Activated CD8-positive, alpha-beta memory T cell treated with anti-CD3 and anti-CD28 coated beads for 1 hour (primary cell): ENCODE measurements around the gene ADGB.

Experiments used
- DNase-seq, 2 donors: peaks; one replicate each; pipeline ENCODE4 v3.0.0-alpha.2; 2020; ENCODE audit warnings: low read depth in 1 of 2; ENCODE audit errors: extremely low read depth in 1 of 2

ADGB gene

DNA sequence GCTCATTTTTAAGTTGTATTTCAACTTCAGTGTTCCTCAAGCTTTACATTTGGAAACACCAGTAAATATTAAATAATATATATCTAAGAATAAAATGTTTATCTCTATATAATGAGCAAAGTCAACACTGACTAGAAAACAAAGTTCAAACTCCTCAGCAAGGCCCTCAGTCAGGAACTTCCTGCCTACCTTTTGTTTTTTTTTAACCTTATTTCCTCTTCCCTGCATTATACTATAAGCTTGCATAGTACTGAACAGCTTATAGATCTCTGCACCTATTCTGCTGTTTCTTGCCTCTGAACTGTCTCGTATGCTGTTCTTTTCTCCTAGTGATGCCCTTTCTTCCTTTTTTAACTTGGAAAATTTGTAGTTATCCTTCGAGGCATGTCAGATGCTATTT, 29.6 kb downstream of the ADGB start:
- DNase-seq = no peak

DNA sequence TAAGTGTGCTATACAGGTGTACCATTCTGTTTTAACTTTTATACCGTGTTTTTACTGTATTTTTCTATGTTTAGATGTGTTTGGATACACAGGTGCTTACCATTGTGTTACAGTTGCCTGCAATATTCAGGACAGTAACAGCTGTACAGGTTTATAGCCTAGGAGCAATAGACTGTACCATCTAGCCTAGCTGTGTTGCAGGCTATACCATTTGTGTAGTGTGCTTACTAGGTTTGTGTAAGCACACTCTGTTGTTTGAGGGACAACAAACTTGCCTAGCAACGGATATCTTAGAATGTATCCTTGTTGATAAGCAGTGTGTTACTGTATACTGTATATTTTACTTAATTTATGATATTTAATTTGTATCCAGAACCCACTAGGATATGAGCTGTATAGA, 35.2 kb downstream of the ADGB start:
- no peak for DNase-seq

DNA sequence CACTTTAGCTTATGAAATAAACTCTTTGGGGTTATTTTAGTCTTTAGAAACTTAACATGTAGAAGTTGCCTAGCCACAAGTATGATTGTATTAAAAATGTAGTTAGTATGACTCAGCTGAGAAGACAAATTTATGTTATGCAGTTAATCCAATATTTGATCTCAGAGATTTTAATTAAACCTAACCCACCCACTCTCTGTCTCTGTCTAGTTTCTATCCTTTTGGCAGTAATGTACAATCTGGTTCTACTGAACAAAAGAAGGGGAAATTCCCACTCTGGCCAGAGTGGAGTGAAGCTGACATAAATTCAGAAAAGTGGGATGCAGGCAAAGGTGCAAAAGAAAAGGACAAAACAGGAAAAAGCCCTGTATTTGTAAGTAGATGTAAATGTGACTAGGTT, 36.4 kb downstream of the ADGB start:
- DNase-seq = no peak

DNA sequence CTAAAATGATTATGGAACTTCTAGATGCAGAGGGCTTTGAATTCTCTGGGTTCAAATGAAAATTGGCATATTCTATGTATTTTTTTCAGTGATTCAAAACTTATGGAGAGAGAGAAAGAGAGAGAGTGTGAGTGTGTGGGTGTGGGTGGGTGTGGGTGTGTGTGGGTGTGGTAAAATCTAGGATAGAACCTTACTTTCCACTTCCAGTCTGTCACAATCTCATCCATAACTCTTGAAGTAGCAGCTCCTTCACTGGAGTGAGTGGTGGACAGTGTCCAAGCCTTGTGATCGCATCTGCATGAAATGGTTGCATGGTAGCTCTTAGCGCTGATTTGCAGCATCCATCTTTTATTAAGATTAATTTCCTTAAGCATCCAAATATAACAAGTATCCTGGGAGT, 37.7 kb downstream of the ADGB start:
- no peak for DNase-seq

DNA sequence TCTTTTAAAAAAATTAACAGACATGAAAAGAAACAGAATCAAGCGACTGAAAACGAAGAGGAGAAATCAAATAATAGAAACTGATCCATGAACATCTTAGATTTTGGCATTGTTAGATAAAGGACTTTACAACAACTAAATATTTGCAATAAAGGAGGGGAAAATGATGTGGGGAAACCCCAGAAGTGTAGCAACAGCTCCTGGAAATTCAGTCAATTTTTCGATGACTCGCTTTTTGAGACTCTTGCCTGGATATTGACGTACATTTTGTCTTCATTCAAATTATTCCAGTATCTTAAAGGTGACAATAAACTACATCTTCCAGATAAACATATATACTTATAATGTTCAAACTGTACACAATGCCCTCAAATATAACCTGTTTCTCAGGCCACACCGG, 44.1 kb downstream of the ADGB start:
- DNase-seq = no peak

DNA sequence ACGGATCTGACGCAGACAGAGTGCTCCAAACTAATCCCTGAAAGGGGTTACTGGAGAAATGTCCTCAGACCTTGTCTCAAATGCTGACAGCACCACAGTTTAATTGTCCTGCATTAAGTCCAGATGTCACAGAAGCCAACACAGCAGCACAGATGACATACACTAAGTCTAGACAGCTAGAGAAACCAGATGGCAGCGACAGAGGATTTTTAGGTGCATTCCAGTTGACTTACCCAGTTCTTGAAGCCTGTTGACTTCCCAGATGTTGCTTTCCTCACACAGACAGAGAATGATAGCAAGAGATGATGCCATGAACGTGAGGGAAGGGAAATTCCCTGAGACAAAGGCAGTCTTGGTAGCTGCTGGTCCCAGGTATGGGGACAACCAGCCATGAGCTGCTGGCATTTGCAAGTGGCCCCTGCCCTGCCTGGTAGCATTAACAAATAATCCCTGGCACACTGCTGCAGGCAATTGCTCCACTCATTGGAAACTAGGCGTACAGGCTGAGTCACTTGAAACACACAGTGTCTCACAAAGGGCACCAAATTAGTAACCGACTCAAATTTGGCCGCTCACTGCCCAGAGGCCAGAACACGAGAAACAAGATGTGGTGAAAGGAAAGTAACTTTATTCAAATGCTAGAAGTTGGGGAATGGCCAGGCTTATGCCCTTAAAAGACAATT, 52.2 kb downstream of the ADGB start:
- no peak for DNase-seq

DNA sequence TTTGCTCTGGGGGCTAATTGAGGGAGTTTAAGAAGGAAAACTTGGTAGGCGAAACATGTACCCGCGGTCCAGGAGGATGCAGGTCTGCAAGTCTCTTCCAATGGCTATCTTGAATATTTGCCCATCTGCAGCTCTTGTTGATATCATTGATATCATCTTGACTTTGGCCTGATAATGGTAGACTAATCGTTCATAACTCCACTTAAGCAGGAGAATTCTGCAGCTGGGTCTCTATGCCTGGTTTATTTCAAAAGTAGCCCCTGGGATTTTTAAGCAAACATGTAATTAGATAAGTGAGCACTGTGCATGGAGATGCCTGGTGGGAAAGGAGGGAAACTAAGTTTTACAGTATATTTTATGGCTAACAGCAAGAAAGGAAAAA, 52.7 kb downstream of the ADGB start:
- no peak for DNase-seq

DNA sequence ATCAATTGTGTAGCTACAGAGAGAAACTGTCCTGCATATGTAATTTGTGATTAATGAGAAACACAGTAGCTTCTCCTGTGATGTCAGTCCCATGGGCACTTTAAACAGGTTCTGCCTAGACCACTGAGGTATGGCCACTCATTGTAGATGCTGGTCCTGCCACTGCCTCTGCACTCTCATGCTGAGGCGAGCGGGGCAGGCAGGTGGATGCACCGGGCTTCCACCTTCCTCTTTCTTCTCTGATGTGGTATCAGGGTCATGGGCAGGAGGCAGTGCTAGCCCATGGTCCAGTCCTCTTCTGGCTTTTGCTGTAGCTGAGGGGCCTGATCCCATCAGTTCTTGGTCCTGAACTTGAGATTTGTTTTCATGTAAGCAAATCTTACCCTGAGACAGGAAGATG, 58.7 kb downstream of the ADGB start:
- DNase-seq = no peak

DNA sequence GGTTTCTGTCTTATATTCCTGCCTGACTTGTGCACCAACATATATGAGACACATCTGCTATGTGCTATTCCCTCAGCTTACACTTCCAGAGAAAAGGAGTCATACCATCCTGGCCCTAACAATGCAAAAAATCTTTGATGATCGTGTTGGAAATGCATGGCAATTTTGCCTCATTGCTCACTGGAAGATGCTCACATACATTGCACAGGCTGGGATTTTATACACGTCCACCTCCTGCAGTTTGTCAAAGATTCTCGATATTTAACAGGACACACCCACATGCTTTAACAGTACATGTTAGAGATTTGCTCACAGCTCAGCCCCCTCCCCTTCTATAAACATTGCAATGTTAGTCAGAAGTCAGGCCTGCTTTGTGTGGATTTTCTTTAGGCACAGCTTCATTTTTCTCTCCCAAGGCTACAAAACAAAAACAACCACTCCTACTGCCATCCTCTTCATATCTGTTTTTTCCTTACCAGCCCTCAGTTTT, 66.1 kb downstream of the ADGB start:
- no peak for DNase-seq

DNA sequence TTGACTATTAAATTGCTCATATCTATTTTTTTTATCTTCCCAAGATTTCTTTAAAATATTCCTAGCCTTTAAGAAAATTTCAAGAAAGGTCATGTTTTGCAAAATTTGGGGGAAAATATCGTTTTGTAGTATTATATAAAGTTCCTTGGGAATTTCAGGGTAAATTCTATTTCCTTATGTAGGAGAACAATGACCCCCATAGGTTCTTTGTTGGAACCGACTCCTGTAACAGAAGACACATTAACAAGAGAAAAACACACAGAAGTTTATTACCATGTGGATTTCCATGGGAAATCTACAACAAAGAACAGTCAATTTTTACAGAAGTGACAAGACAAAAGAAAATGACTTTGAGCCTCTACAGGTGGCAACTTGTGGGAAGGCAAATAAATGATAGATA, 68.1 kb downstream of the ADGB start:
- DNase-seq = no peak

DNA sequence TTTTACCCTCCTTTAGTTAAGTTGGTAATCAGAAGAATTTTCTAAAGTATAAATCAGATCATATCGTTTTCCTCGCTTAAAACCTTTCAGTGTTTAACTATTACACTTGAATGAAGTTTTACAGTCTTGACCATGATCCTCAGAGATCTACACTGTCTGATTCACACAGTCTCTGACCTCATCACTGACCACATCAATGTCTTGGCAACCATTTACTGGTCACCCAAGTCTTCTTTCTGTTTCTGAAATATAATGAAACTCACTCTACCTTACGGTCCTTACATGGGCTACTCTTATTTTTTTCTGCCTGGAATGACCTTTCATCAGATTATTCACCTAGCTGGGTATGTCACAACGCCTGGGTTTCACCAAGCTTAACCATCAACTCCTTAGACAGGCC, 71.4 kb downstream of the ADGB start:
- no peak for DNase-seq

DNA sequence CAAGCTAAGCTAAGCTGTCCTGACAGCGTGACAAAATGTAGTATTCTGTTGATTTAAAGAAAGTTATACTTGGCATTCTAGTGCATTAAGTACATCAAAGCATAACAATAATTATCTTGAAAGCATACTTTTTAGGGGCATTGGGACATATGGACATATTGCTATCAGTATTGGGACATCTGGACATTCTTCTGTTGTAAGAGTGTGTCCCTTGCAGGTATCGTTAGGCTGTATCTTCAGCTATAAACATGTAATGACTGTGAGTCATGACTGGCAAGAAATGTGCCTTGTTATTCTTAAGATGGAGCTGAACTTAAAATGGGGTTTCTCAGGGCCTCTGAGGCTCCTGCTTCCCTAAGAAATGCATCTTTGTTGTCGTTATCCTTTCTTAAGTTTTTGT, 74.3 kb downstream of the ADGB start:
- DNase-seq = no peak

DNA sequence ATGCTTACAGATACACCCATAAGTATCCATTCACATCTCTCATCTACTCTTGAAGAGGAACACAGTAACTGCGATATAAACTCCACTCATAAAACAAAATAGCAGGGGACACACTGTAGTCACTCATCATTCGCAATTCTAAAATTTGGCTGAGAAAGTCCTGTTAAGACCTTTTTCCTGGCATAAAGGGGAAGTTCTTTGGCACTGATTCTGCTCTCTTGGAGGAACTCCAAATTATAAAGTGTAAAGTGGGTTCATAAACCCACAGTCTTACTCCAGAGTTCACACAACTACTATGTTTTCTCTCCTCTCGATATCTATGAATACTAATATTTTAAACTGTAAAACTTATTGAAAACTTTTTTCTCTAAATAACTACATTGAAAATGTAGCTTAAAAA, 80.6 kb downstream of the ADGB start:
- DNase-seq = no peak

DNA sequence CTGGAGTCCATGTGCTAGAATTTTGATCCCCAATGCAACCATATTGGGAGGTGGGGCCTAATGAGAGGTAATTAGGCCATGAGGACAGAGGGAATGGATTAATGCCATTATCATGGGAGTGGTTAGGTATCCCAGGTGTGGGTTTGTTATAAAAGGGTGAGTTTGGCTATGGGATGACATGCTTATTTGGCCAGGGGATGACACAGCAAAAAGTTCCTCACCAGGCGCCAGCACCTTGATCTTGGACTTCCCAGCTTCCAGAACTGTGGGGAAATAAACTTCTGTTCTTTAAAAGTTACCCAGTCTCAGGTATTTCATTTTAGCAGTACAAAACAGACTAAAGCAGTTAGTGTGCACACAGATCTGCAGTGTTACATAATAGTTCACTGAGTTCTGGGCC, 84.1 kb downstream of the ADGB start:
- DNase-seq = no peak

DNA sequence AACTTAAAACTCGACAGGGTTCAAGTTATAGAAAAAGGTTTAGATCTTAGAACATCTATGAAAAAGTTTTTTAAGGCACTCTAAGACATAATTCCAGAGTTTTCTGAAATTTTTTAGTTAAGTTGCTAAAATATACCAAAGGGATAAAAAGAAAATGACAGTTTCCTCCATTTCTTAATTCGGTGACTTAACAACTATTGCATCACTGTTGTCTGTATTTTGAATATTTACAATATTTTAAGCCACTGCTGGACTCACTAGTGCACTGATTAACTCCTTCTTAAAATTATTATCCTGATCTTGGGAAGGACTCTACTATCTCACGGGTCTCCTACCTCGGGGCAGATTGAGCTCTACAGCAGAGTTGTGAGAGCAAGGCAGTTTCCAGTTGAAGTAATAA, 91.0 kb downstream of the ADGB start:
- DNase-seq = no peak

DNA sequence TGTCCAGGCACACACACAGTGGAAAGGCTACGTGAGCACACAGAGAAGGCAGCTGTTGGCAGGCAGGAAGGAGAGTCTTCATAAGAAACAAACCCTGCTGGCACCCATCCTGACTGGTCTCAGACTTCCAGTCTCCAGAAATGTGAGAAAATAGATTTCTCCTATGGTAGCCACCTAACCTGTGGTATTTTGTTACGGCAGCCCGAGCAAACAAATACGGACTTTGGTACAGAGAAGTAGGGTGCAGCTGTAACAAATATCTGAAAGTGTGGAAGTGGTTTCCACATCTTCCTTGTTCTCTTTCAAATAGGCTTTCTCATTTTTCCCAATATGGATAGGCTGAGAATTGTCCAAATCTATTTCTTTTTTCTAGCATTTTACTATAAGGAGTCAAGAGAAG, 94.6 kb downstream of the ADGB start:
- no peak for DNase-seq

DNA sequence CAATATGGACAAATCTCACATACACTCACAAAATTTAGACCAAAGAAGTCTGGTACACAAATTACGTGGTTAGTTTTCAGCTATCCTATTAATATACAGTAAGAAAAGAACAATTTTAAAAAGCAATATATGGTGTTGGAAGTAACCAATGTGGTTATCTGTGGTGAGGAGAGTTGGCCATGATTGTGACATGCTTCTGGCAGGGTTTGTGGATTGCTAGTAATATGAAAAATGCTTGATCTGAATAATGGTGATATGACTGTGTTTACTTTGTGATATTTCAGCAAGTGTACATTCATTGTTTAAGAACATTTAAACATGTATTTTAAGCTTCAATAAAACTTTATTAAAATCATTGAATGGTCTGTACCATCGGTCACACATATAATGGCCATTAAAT, 99.1 kb downstream of the ADGB start:
- DNase-seq = no peak

DNA sequence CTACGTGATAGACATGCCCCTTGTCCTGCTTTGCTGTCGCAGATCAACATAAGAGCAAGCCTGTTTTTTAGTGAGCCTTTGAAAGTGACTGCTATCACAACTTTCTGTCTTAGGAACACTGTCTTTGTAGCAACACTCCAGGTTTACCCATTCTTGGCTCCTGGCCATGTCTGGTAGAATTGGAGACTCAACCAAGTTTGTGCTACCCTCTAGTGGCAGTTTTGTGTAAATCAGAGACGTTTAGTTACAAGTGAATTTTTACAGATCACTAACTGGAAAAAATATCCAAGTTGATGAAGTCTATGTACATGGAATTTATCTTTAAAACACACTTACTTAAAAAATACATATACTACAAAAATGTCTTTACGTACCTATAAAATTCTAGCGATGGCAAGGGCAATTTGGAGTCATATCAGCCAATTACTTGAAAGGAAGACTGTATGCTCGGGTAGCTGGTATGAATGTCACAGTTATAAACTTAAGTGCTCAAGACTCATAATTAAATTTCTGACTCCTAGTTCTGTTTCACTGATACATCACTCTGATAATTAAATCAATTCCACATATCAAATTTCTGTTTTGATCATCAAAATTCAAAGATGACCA, 101.4 kb downstream of the ADGB start:
- DNase-seq = no peak

DNA sequence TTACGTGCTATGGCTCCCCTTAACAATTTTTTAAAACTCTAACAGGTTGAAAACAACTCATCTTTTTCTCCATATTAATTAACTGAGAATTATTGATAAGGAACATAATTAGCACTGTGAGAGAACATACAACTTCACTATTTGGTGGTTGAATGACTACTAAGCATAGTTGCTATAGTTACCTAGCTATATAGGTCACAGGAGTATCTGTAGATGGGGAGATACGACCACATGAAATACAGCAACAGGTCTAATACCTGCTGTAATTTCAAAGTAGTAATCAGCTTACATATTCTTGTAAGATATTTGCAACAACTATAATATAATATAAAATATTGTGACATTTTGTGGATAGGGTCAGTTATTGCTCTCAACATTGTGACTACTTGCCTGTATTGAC, 102.9 kb downstream of the ADGB start:
- no peak for DNase-seq

DNA sequence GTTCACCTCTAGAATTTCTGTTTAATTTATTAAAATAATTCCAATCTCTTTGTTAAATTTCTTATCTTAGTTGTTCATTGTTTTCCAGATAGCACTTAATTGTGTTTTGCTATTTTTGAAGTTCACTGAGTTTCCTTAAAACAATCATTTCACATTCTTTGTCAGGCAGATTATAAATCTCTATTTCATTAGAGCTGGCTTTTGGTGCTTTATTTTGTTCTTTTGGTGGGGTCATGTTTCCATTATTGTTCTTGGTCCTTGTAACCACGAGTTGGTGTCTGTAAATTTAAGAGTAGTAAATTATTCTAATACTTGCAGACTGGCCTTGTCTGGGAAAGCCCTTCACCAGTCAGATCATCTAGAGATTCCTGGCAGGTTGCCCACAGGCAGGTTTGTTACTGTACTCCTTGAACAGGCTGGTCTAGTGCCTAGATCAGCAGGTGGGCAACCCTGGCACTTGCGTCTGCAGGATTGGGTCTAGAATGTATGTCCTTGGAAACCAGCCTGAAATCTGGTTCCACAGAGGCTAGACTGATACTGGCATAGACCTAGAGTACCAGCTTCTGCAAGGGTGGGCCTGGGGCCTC, 110.4 kb downstream of the ADGB start:
- DNase-seq = no peak

DNA sequence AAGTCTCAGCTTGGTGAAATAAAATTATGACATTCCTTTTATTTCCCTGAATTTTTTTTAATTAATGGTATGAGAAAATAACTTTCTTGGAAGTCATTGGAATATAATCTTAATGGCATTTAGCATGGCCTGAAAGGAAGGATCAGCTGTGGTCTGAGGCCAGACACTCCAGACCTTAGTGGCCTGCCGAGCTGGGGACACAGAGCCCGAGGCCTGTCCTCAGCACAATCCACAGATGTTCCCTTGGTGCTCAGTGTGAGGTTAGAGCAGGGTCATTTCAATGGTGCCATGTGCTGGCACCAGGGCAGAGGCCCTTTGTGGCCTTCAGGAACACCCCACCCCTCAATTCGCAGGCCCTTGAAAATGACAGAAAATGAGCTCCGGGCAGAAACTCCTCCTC, 120.6 kb downstream of the ADGB start:
- no peak for DNase-seq

DNA sequence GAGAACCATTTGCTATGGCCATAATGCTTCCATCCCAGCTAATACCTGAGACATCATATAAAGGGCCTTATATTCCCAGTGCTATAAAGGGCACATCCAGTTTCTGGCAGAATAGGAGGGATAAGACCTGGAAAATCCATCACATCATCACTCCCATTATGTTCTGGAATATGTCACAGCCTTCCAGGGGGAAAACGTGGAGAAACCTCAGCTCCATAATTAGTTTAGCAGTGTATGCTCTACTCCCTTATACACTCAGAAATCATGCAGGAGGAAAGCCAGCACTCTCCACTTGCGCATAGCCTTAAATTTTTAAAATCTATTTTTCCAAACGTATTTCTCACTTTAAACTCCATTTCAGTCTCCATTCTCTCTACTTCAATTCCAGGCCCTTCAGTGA, 140.9 kb downstream of the ADGB start:
- DNase-seq = no peak

DNA sequence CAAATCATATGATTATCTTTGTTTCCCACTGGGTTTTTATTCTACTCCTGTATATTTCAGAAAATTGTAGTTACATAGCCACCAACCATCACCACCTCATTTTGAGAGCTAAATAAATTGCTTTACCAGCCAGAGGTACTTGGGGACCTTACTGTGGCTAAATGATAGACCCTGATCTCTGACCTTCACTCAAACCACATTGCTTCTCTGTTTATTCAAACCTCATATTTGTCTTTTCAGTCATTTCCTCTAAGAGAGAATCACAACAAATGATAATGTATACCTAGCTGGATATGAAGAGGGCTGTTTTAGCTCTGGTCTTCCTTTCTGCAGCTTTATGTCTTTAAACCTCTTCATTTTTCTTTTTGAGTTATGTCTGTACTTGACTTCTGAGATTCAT, 142.8 kb downstream of the ADGB start:
- no peak for DNase-seq
